ENCODE data around the gene AUH.

Gene AUH

GRCh38 chr9:91289244-91289643 is 72.5 kb downstream of the AUH start:
- no peak for ATAC-seq

GRCh38 chr9:91285729-91286353 is 75.9 kb downstream of the AUH start:
- peak; percentile 17 to 25 for ATAC-seq

GRCh38 chr9:91282292-91282691 is 79.4 kb downstream of the AUH start:
- ATAC-seq, result no peak

GRCh38 chr9:91279296-91280204 is 82.2 kb downstream of the AUH start:
- ATAC-seq, result no peak

- ATAC-seq, result no peak
Measured at GRCh38 chr9:91276513-91276912, 85.2 kb downstream of the AUH start.

GRCh38 chr9:91275655-91276054 is 86.1 kb downstream of the AUH start:
- no peak for ATAC-seq

GRCh38 chr9:91274949-91275492 is 86.7 kb downstream of the AUH start:
- no peak for ATAC-seq

GRCh38 chr9:91273853-91274552 is 87.7 kb downstream of the AUH start:
- ATAC-seq, result peak; percentile 78 to 88

GRCh38 chr9:91271156-91271555 is 90.6 kb downstream of the AUH start:
- no peak for ATAC-seq

GRCh38 chr9:91269907-91270491 is 91.7 kb downstream of the AUH start:
- no peak for ATAC-seq

GRCh38 chr9:91266448-91266847 is 95.3 kb downstream of the AUH start:
- ATAC-seq, result no peak

GRCh38 chr9:91265514-91265913 is 96.2 kb downstream of the AUH start:
- no peak for ATAC-seq

- ATAC-seq, result no peak
Measured at GRCh38 chr9:91261417-91261816, 100.3 kb downstream of the AUH start.

GRCh38 chr9:91259162-91259561 is 102.6 kb downstream of the AUH start:
- no peak for ATAC-seq

GRCh38 chr9:91258451-91258850 is 103.3 kb downstream of the AUH start:
- no peak for ATAC-seq

GRCh38 chr9:91256235-91256634 is 105.5 kb downstream of the AUH start:
- ATAC-seq, result no peak

- ATAC-seq, result no peak
Measured at GRCh38 chr9:91255327-91255726, 106.4 kb downstream of the AUH start.

- peak; percentile 13 to 70 for ATAC-seq
Measured at GRCh38 chr9:91253488-91253887, 108.2 kb downstream of the AUH start.

- no peak for ATAC-seq
Measured at GRCh38 chr9:91248707-91249106, 113.0 kb downstream of the AUH start.

GRCh38 chr9:91247278-91247677 is 114.4 kb downstream of the AUH start:
- ATAC-seq, result no peak

- no peak for ATAC-seq
Measured at GRCh38 chr9:91246846-91247245, 114.9 kb downstream of the AUH start.

GRCh38 chr9:91245431-91246313 is 116.0 kb downstream of the AUH start:
- peak; percentile 97 for ATAC-seq

Measured in activated CD4-positive, CD25-positive, alpha-beta regulatory T cell treated with anti-CD3 and anti-CD28 coated beads, Interleukin-2, amount 50 U/mL, for 24 hours (primary cell).